ENCODE data around the gene ADAMTS14.

Gene ADAMTS14

GRCh38 chr10:70695241-70696030, 23.1 kb downstream of the ADAMTS14 start:
- DNase-seq, result no peak

GRCh38 chr10:70698211-70698610, 25.9 kb downstream of the ADAMTS14 start:
- no peak for DNase-seq

- DNase-seq, result no peak
Measured at GRCh38 chr10:70699063-70699658, 26.9 kb downstream of the ADAMTS14 start.

GRCh38 chr10:70699659-70700174, 27.4 kb downstream of the ADAMTS14 start:
- DNase-seq, result no peak

- no peak for DNase-seq
Measured at GRCh38 chr10:70702190-70702763, 30.0 kb downstream of the ADAMTS14 start.

- no peak for DNase-seq
Measured at GRCh38 chr10:70704211-70704610, 31.9 kb downstream of the ADAMTS14 start.

GRCh38 chr10:70705121-70705861, 33.0 kb downstream of the ADAMTS14 start:
- DNase-seq, result no peak

GRCh38 chr10:70711177-70711576, 38.9 kb downstream of the ADAMTS14 start:
- DNase-seq, result no peak

GRCh38 chr10:70711911-70712310, 39.6 kb downstream of the ADAMTS14 start:
- DNase-seq, result no peak

- DNase-seq, result no peak
Measured at GRCh38 chr10:70714245-70714644, 41.9 kb downstream of the ADAMTS14 start.

- no peak for DNase-seq
Measured at GRCh38 chr10:70714951-70715350, 42.6 kb downstream of the ADAMTS14 start.

GRCh38 chr10:70715853-70716795, 43.8 kb downstream of the ADAMTS14 start:
- peak; percentile 49 for DNase-seq

- no peak for DNase-seq
Measured at GRCh38 chr10:70722820-70723424, 50.6 kb downstream of the ADAMTS14 start.

GRCh38 chr10:70723771-70724170, 51.5 kb downstream of the ADAMTS14 start:
- DNase-seq, result no peak

- no peak for DNase-seq
Measured at GRCh38 chr10:70726909-70727495, 54.7 kb downstream of the ADAMTS14 start.

GRCh38 chr10:70728328-70728727, 56.0 kb downstream of the ADAMTS14 start:
- no peak for DNase-seq

- DNase-seq, result no peak
Measured at GRCh38 chr10:70729763-70730357, 57.6 kb downstream of the ADAMTS14 start.

- DNase-seq, result no peak
Measured at GRCh38 chr10:70730955-70731354, 58.6 kb downstream of the ADAMTS14 start.

- no peak for DNase-seq
Measured at GRCh38 chr10:70732569-70732968, 60.3 kb downstream of the ADAMTS14 start.

GRCh38 chr10:70733051-70733450, 60.7 kb downstream of the ADAMTS14 start:
- no peak for DNase-seq

GRCh38 chr10:70735161-70735560, 62.9 kb downstream of the ADAMTS14 start:
- no peak for DNase-seq

Data from activated CD4-positive, alpha-beta T cell treated with anti-CD3 and anti-CD28 coated beads, Interleukin-2, Interleukin-6, amounts not matched to agents 100 ng/mL and 50 ng/mL, durations not matched to agents 16 hours and 8 hours (primary cell).